HepG2 (cell line): ENCODE data around the gene FUCA1. TPM values are rescaled to one million over a fixed set of nuclear protein-coding genes. Genes with fewer than 3 reads are reported as not detected.

Source experiments
- ATAC-seq: fragments of 200-7000 bp; cut with Tn5 transposase; 3 replicates; pipeline ENCODE4 v1.9.1; 2020; ENCODE audit warnings: mild to moderate bottlenecking, moderate library complexity
- BruUV-seq: library from RNA; stranded (reverse); fragments of 400-500 nt; replicated peaks from 2 replicates; lab custom pipeline; 2021; lab: Mats Ljungman, UMichigan
- CTCF ChIA-PET: fragments of 300-600 bp; formaldehyde crosslinking; extraction: SDS; loops from one replicate; lab custom pipeline; 2021; ENCODE audit warnings: low total read pairs, inconsistent platforms, low intra/inter-chr PET ratio; lab: Yijun Ruan, JAX
- POLR2A ChIA-PET: fragments of 350-600 bp; sonication (Branson Sonifier 250); formaldehyde crosslinking; loops from one replicate; lab custom pipeline; 2020; ENCODE audit warnings: antibody characterized with exemption, inconsistent platforms; lab: Yijun Ruan, JAX
- DNase-seq: peaks from one replicate; pipeline ENCODE4 v3.0.0-alpha.2; 2015; ENCODE audit warnings: low spot score
- FAIRE-seq: peaks from 3 replicates; lab custom pipeline; 2011; peaks lifted over from hg19 to GRCh38; lab: Jason Lieb, UNC
- H2AFZ ChIP-seq: one replicate; pipeline ENCODE4 v1.6.1; 2011; ENCODE audit warnings: low read length, inconsistent platforms
- H3K27ac ChIP-seq: fragments of 300-600 bp; 3 replicates; pipeline ENCODE4 v1.8.0; 2011; ENCODE audit warnings: mixed run types, mild to moderate bottlenecking, mixed read lengths, low read length, inconsistent platforms; ENCODE audit not compliant: insufficient read depth; ENCODE audit errors: extremely low read length
- H3K27me3 ChIP-seq, 2 experiments: fragments of 200-600 bp in 1 of 2; 2 replicates in 1 of 2; 3 replicates in 1 of 2; pipeline versions ENCODE4 v1.6.0 to v1.8.0; 2011; ENCODE audit warnings: low read length in 2 of 2, mild to moderate bottlenecking in 2 of 2, moderate library complexity in 2 of 2, inconsistent platforms in 1 of 2; ENCODE audit not compliant: insufficient read depth in 2 of 2, control insufficient read depth in 1 of 2
- H3K36me3 ChIP-seq, 2 experiments: fragments of 200-600 bp in 1 of 2; replicated peaks in 1 of 2; 2 replicates in 1 of 2; 3 replicates in 1 of 2; pipeline versions ENCODE4 v1.5.1 to v1.8.0; 2011; ENCODE audit warnings: low read length in 2 of 2, inconsistent platforms in 1 of 2; ENCODE audit not compliant: insufficient read depth in 2 of 2, control insufficient read depth in 1 of 2
- H3K4me1 ChIP-seq: 2 replicates; pipeline ENCODE4 v1.5.1; 2012; ENCODE audit warnings: low read length, inconsistent platforms; ENCODE audit not compliant: insufficient read depth
- H3K4me2 ChIP-seq: 2 replicates; pipeline ENCODE4 v1.6.0; 2011; ENCODE audit warnings: low read depth, low read length, inconsistent platforms
- H3K4me3 ChIP-seq, 3 experiments: fragments of 200-600 bp in 1 of 3; sonication (generic), shearing (Covaris generic) in 1 of 3; replicated peaks in 1 of 3; 2 replicates each; pipeline ENCODE4 v1.5.1; 2011 to 2016; ENCODE audit warnings: low read length in 3 of 3, inconsistent platforms in 2 of 3, low read depth in 2 of 3, mild to moderate bottlenecking in 2 of 3, control low read depth in 1 of 3, mixed read lengths in 1 of 3; ENCODE audit not compliant: insufficient read depth in 1 of 3
- H3K79me2 ChIP-seq: one replicate; pipeline ENCODE4 v1.6.1; 2011; ENCODE audit warnings: low read length, inconsistent platforms; ENCODE audit not compliant: insufficient read depth
- H3K9ac ChIP-seq: 2 replicates; pipeline ENCODE4 v1.6.0; 2011; ENCODE audit warnings: mild to moderate bottlenecking, low read depth, low read length, inconsistent platforms; ENCODE audit not compliant: insufficient read depth
- H3K9me3 ChIP-seq: 2 replicates; pipeline ENCODE4 v1.5.1; 2012; ENCODE audit warnings: mild to moderate bottlenecking, low read length
- H4K20me1 ChIP-seq: 2 replicates; pipeline ENCODE4 v1.6.0; 2011; ENCODE audit warnings: inconsistent platforms, mild to moderate bottlenecking, low read length, moderate library complexity; ENCODE audit not compliant: insufficient read depth
- ARNT2 ChIP-seq: sonication (generic); formaldehyde crosslinking; IDR thresholded peaks from 2 replicates; pipeline ENCODE4 v1.8.0; 2022; ENCODE audit warnings: mild to moderate bottlenecking, low read depth, missing genetic modification reagents, moderate library complexity
- CCAR2 ChIP-seq: fragments of 200-400 bp; formaldehyde crosslinking; optimal IDR thresholded peaks from 2 replicates; pipeline ENCODE3; 2018; ENCODE audit warnings: low read depth, mild to moderate bottlenecking, low read length, moderate library complexity
- DNMT3B ChIP-seq: conservative IDR thresholded peaks from 2 replicates; pipeline ENCODE4 v1.6.1; 2016; ENCODE audit warnings: missing biosample characterization, control low read depth
- FOXA1 ChIP-seq, 2 experiments: fragments of 450-650 bp in 1 of 2; sonication (generic) in 1 of 2; formaldehyde crosslinking in 1 of 2; IDR thresholded peaks; 2 replicates each; pipeline versions ENCODE4 v1.4.0 to v1.6.1; 2016 to 2020; ENCODE audit warnings: missing genetic modification reagents in 1 of 2
- GZF1 ChIP-seq: sonication (generic); formaldehyde crosslinking; IDR thresholded peaks from 2 replicates; pipeline ENCODE4 v1.5.1; 2020; ENCODE audit warnings: mild to moderate bottlenecking, missing genetic modification reagents
- MXI1 ChIP-seq: IDR thresholded peaks from 3 replicates; pipeline ENCODE4 v1.6.1; 2012; ENCODE audit warnings: low read depth, low read length, inconsistent platforms, borderline replicate concordance
- RAD21 ChIP-seq: fragments of 450-650 bp; formaldehyde crosslinking; IDR thresholded peaks from 2 replicates; pipeline ENCODE4 v1.5.0; 2020; ENCODE audit warnings: mild to moderate bottlenecking
- SKI ChIP-seq: fragments of 450-650 bp; IDR thresholded peaks from one replicate; pipeline ENCODE4 v1.6.1; 2018; ENCODE audit warnings: mild to moderate bottlenecking; ENCODE audit not compliant: partially characterized antibody
- SRSF1 ChIP-seq: fragments of 200-400 bp; formaldehyde crosslinking; optimal IDR thresholded peaks from 2 replicates; pipeline ENCODE3; 2017; ENCODE audit warnings: mild to moderate bottlenecking, low read depth, low read length, moderate library complexity
- THAP11 ChIP-seq: IDR thresholded peaks from 2 replicates; pipeline ENCODE4 v1.6.1; 2016; ENCODE audit warnings: missing biosample characterization, missing genetic modification reagents
- ZFY ChIP-seq: sonication (generic); formaldehyde crosslinking; IDR thresholded peaks from 2 replicates; pipeline ENCODE4 v1.4.0; 2020; ENCODE audit warnings: missing genetic modification reagents
- ZNF10 ChIP-seq: sonication (generic); formaldehyde crosslinking; IDR thresholded peaks from 2 replicates; pipeline ENCODE4 v1.4.0; 2020; ENCODE audit warnings: mild to moderate bottlenecking, low read depth, missing genetic modification reagents, borderline replicate concordance
- ZNF780A ChIP-seq: sonication (generic); formaldehyde crosslinking; IDR thresholded peaks from 2 replicates; pipeline ENCODE4 v1.8.0; 2022; ENCODE audit warnings: mild to moderate bottlenecking, missing genetic modification reagents, moderate library complexity
- WGBS: methylation state at CpG from one replicate; pipeline ENCODE4 v1.1.6; 2017; ENCODE audit warnings: low lambda C conversion rate; 5-methylcytosine and 5-hydroxymethylcytosine counted together
- in situ Hi-C: cut with HindIII; loops from 2 replicates; pipeline ENCODE4 v1.10.0; 2017; ENCODE audit warnings: low pct_unique_long_range_greater_than_20kb; ENCODE audit not compliant: extremely low pct_ligation_motif_present
- intact Hi-C: fragments of 100-400 bp; cut with micrococcal nuclease; formaldehyde crosslinking; loops from one replicate; pipeline ENCODE4 v1.10.0; 2022; ENCODE audit not compliant: unreplicated experiment
- polyA plus RNA-seq, 8 experiments: library from polyadenylated mRNA; depleted of rRNA in 3 of 8; stranded (reverse) in 7 of 8; unstranded in 1 of 8; fragments of >200 nt; fragmentation: Illumina TruSeq in 4 of 8; extraction: Trizol in 4 of 8; gene quantifications; 2 replicates each; pipeline versions ENCODE4 v1.2.1 to v1.2.3, GENCODE V29; 2011 to 2016; ENCODE audit warnings: low read depth in 4 of 8, missing spikeins in 1 of 8, mixed read lengths in 1 of 8; ENCODE audit not compliant: insufficient read depth in 1 of 8
- total RNA-seq, 5 experiments: library from RNA; depleted of rRNA; stranded (reverse); fragments of >200 nt; fragmentation: Illumina TruSeq; extraction: Trizol; gene quantifications; 2 replicates each; pipeline ENCODE4 v1.2.3, GENCODE V29; 2016; ENCODE audit warnings: low read depth in 1 of 5
- TF ChIP-seq, protein P1 (sequence below): sonication (generic); formaldehyde crosslinking; IDR thresholded peaks from 2 replicates; pipeline ENCODE4 v1.5.1; 2020; ENCODE audit warnings: mild to moderate bottlenecking, missing genetic modification reagents
- TF ChIP-seq, protein P2 (sequence below): sonication (generic); formaldehyde crosslinking; IDR thresholded peaks from 2 replicates; pipeline ENCODE4 v1.8.1; 2023; ENCODE audit warnings: missing genetic modification reagents, inconsistent platforms, borderline replicate concordance
- TF ChIP-seq, protein P3 (sequence below): sonication (generic); formaldehyde crosslinking; IDR thresholded peaks from 2 replicates; pipeline ENCODE4 v1.8.0; 2022; ENCODE audit warnings: missing genetic modification reagents, mild to moderate bottlenecking, inconsistent platforms, borderline replicate concordance
- TF ChIP-seq, protein P4 (sequence below): sonication (generic); formaldehyde crosslinking; IDR thresholded peaks from 2 replicates; pipeline ENCODE4 v1.5.0; 2020; ENCODE audit warnings: missing genetic modification reagents, mild to moderate bottlenecking, borderline replicate concordance

The FUCA1 gene
- total and polyA plus RNA-seq, 2 of the 13 experiments (the other 11 are each of a cell fraction or from before 2014, with no cell fraction given): 32.7 to 33.6 TPM

DNA sequence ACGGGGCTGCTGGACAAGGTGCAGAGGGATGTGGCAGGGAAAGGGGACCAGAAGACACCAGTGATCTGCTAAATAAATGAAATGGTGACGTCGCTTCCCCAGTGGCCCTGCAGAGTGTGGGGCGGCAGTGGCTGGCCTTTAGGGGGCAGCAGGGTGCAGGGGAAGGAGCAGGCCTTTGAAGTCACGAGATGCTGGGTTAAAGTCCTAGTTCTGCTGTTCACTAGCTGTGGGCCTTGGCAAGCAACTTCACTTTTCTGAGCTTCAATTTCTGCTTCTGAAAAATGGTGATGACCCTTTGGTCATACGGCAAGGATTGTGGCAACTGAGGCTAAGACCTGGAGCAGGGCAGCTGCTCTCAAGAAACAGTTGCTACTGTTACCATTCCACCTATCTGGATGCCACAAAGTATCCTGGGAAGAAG is 58.3 kb downstream of the FUCA1 start (continued):
- TF ChIP-seq, protein P1, sequence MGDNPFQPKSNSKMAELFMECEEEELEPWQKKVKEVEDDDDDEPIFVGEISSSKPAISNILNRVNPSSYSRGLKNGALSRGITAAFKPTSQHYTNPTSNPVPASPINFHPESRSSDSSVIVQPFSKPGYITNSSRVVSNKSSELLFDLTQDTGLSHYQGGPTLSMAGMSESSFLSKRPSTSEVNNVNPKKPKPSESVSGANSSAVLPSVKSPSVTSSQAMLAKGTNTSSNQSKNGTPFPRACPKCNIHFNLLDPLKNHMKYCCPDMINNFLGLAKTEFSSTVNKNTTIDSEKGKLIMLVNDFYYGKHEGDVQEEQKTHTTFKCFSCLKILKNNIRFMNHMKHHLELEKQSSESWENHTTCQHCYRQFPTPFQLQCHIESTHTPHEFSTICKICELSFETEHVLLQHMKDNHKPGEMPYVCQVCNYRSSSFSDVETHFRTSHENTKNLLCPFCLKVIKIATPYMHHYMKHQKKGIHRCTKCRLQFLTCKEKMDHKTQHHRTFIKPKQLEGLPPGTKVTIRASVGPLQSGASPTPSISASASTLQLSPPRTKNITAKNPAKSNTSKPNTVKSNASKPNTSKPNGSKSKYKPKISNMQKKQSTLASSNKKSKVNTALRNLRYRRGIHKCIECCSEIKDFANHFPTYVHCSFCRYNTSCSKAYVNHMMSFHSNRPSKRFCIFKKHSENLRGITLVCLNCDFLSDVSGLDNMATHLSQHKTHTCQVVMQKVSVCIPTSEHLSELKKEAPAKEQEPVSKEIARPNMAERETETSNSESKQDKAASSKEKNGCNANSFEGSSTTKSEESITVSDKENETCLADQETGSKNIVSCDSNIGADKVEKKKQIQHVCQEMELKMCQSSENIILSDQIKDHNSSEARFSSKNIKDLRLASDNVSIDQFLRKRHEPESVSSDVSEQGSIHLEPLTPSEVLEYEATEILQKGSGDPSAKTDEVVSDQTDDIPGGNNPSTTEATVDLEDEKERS: 0 out of 2 replicates have a peak, but pooled peaks have one; percentile 24
- TF ChIP-seq RAD21 (CRISPR knock-in tag): peak; percentile 93
- no peak for TF ChIP-seq ZNF10 (CRISPR knock-in tag)
- peak; percentile 35 for TF ChIP-seq CCAR2
- peak; percentile 57; the same call in 1 of the 2 replicates for TF ChIP-seq ZFY (CRISPR knock-in tag)
- peak; percentile 44; the same call in 1 of the 2 replicates for TF ChIP-seq THAP11 (CRISPR knock-in tag)
- TF ChIP-seq FOXA1 (IDR thresholded peaks at IDR 0.05): no peak
- no peak for TF ChIP-seq FOXA1 (CRISPR knock-in tag; IDR thresholded peaks at IDR 0.05)
- TF ChIP-seq SKI: peak; percentile 45

DNA sequence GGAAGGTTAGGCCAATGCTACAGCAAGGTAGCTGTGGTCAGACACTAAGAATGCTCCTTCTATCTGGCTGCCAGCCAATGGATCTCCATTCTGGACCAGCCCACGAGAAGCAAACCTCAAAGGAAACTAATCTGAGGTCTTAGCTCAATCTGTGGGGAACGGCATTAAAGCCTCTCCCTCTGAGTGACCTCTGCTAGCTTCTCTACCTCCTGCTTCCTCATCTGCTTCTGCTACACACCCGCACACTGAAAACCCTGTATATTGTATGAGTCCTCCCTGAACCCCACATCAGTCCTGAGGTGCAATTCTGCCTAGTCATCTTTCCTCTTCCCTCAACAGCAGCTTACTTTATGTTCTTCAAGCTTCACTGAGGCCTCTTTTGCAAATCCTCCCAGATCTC is 60.6 kb downstream of the FUCA1 start:
- FAIRE-seq (no peak), ATAC-seq (no peak), DNase-seq (no peak)
- WGBS: 100% methylated on average over 2 of the region's 3 CpGs
- Histone ChIP-seq H3K79me2 (no peaks in the 10 kb centered on the region), H3K9me3 (no peaks in the 10 kb centered on the region), H4K20me1 (no peaks in the 10 kb centered on the region), H3K4me1 (peaks cover 59% of the 10 kb centered on the region), H3K4me2 (no peak overlapping the region), H3K27ac (no peak overlapping the region), H3K36me3 (peaks cover 2 to 8% of the 10 kb centered on the region in 2 experiments; a peak in 2 of 5 replicates), H3K27me3 (no peaks in the 10 kb centered on the region), H3K4me3 (no peak overlapping the region), H3K9ac (no peak overlapping the region), H2AFZ (no peak overlapping the region)
- in situ Hi-C loops: loop anchor here (5.0 kb wide), 2 partner anchors 60 to 110 kb away; partner anchors contain the start of gene FUCA1
- no TSS peak for BruUV-seq
- intact Hi-C loops: no loop called here
- ChIA-PET CTCF (no interaction called here), POLR2A (interaction anchor here (1.0 to 1.2 kb wide), 2 partner anchors 17 to 29 kb away, joined by 4 to 5 read pairs; partner anchors contain the start of gene PITHD1)
- TF ChIP-seq ARNT2 (CRISPR knock-in tag) (no peak), GZF1 (CRISPR knock-in tag) (no peak), DNMT3B (CRISPR knock-in tag) (no peak), MXI1 (no peak), ZNF780A (no peak), SRSF1 (no peak)
- TF ChIP-seq, protein P2, sequence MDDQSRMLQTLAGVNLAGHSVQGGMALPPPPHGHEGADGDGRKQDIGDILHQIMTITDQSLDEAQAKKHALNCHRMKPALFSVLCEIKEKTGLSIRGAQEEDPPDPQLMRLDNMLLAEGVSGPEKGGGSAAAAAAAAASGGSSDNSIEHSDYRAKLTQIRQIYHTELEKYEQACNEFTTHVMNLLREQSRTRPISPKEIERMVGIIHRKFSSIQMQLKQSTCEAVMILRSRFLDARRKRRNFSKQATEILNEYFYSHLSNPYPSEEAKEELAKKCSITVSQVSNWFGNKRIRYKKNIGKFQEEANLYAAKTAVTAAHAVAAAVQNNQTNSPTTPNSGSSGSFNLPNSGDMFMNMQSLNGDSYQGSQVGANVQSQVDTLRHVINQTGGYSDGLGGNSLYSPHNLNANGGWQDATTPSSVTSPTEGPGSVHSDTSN (CRISPR knock-in tag): no peak
- TF ChIP-seq, protein P3, sequence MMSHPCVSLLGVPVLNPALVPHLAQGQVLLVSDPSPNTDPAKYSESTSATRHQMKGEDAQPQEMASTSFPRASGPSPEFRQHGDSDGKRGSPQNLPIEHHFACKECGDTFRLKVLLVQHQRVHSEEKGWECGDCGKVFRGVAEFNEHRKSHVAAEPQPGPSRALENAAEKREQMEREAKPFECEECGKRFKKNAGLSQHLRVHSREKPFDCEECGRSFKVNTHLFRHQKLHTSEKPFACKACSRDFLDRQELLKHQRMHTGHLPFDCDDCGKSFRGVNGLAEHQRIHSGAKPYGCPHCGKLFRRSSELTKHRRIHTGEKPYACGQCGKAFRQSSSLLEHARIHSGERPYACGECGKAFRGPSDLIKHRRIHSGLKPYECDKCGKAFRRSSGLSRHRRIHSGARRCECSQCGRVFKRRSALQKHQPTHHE (CRISPR knock-in tag): no peak
- TF ChIP-seq, protein P4, sequence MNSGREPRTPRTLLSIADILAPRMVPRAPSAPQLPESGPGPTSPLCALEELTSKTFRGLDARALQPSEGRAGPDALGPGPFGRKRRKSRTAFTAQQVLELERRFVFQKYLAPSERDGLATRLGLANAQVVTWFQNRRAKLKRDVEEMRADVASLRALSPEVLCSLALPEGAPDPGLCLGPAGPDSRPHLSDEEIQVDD (CRISPR knock-in tag): no peak
